Stimulated activated CD8-positive, alpha-beta memory T cell treated with anti-CD3 and anti-CD28 coated beads, Interleukin-4, amount 100 ng/mL, for 24 hours (primary cell): Measurements from ENCODE around the gene SOAT2.

Experiments used
- DNase-seq: peaks from one replicate; pipeline ENCODE4 v3.0.0-alpha.2; 2020; ENCODE audit warnings: low read depth

SOAT2 gene

GRCh38 chr12:53102883-53103807 lies at the start of gene SOAT2:
Gene SOAT2 (plus strand): TSS chr12:53103486. CDS start chr12:53103578, 92 bp downstream.
- peak; percentile 47 for DNase-seq

- DNase-seq, result peak; percentile 81
Measured at GRCh38 chr12:53054112-53054878, 49.0 kb upstream of the SOAT2 start.

- DNase-seq, result no peak
Measured at GRCh38 chr12:53055471-53056266, 47.6 kb upstream of the SOAT2 start.

GRCh38 chr12:53056296-53056695 lies 47.0 kb upstream of the SOAT2 start:
- DNase-seq, result no peak

GRCh38 chr12:53056901-53057300 lies 46.4 kb upstream of the SOAT2 start:
- no peak for DNase-seq

- no peak for DNase-seq
Measured at GRCh38 chr12:53057816-53058500, 45.3 kb upstream of the SOAT2 start.

- DNase-seq, result no peak
Measured at GRCh38 chr12:53058674-53059433, 44.4 kb upstream of the SOAT2 start.

- no peak for DNase-seq
Measured at GRCh38 chr12:53059434-53060063, 43.7 kb upstream of the SOAT2 start.

- DNase-seq, result no peak
Measured at GRCh38 chr12:53060064-53060720, 43.1 kb upstream of the SOAT2 start.

GRCh38 chr12:53060721-53061276 lies 42.5 kb upstream of the SOAT2 start:
- no peak for DNase-seq

- DNase-seq, result no peak
Measured at GRCh38 chr12:53061404-53062010, 41.8 kb upstream of the SOAT2 start.

GRCh38 chr12:53062011-53062961 lies 41.0 kb upstream of the SOAT2 start:
- no peak for DNase-seq

- no peak for DNase-seq
Measured at GRCh38 chr12:53062977-53063707, 40.1 kb upstream of the SOAT2 start.

- DNase-seq, result no peak
Measured at GRCh38 chr12:53063708-53064612, 39.3 kb upstream of the SOAT2 start.

- DNase-seq, result no peak
Measured at GRCh38 chr12:53064613-53065436, 38.5 kb upstream of the SOAT2 start.
